Mucosa of descending colon (tissue), 3 donors: ENCODE results near the gene GLIPR1L2. TPM values are rescaled to one million over a fixed set of nuclear protein-coding genes. Genes with fewer than 3 reads are reported as not detected.
A peak's percentile ranks its signal among the peaks of the same experiment; 100 is the strongest.
"Not testable (repeated sequence)": the region's sequence is repeated elsewhere in the genome, so short reads cannot be mapped to it uniquely, and the experiment has no call there.

Experiments
- ATAC-seq: fragments of 200-7000 bp; cut with Tn5 transposase; one replicate; pipeline ENCODE4 v1.9.1; 2020; ENCODE audit warnings: mild to moderate bottlenecking, moderate library complexity
- DNase-seq, 3 donors: peaks; one replicate each; pipeline ENCODE4 v3.0.0-alpha.2; 2020
- H3K36me3 ChIP-seq: fragments of 200-600 bp; one replicate; pipeline ENCODE4 v1.8.0; 2021; ENCODE audit warnings: low read depth, mild to moderate bottlenecking
- H3K4me1 ChIP-seq: fragments of 200-600 bp; one replicate; pipeline ENCODE4 v1.8.0; 2021; ENCODE audit warnings: low read depth, mild to moderate bottlenecking
- H3K4me3 ChIP-seq: fragments of 200-600 bp; one replicate; pipeline ENCODE4 v1.8.0; 2021; ENCODE audit warnings: mild to moderate bottlenecking
- H3K9me3 ChIP-seq: fragments of 200-600 bp; one replicate; pipeline ENCODE4 v1.8.0; 2021; ENCODE audit warnings: mild to moderate bottlenecking
- intact Hi-C, 2 donors: fragments of 100-400 bp; cut with DNase I in 1 of 2; cut with micrococcal nuclease in 1 of 2; formaldehyde crosslinking; loops; one replicate each; pipeline versions ENCODE4 v1.11.0 to v1.11.1; 2022; cut with DNase I, micrococcal nuclease
- total RNA-seq, 3 donors: library from RNA; stranded (reverse); fragmentation: NEBNext Ultra II Directional in 2 of 3; extraction: Animal tissue kit (Norgen Biotek cat#: 25700) in 2 of 3; gene quantifications; one replicate each; pipeline versions ENCODE4 v1.2.1 to v1.2.4, GENCODE V29; 2021 to 2023
- TF ChIP-seq, protein P1 (sequence below): fragments of 200-600 bp; IDR thresholded peaks from one replicate; pipeline ENCODE4 v1.8.0; 2022; ENCODE audit warnings: antibody characterized with exemption, mild to moderate bottlenecking
- donor health status: DM: no; HTN: no; CAD: no; lungs with moderate emphysema.
- donor health status: DM: no; HTN: no; CAD: no.
- donor health status: DM: no; HTN: yes; CAD: no.

Gene GLIPR1L2
- total RNA-seq, 3 donors from 2014 or later: 0.52 to 0.98 TPM; not detected in 1

DNA sequence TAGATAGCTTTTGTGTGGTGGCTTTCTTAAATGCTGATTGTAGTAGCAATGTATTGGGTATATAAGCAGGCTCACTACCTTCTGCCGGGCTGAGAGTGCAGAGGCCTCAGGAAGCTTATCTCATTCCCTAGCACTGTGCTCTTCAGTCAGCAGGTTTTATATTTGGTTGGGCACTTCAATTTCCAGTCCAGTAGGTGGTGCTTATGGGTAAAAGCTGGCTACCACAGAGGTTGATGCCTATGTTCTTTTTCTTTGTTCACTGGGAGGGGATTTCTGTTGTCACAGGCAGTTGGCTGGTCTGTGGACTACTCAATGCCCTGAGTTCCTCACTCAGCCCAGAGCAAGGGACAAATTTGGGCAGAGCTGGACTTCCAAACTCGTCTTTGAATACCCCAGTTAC is 46.7 kb downstream of the GLIPR1L2 start:
- TF ChIP-seq, protein P1, sequence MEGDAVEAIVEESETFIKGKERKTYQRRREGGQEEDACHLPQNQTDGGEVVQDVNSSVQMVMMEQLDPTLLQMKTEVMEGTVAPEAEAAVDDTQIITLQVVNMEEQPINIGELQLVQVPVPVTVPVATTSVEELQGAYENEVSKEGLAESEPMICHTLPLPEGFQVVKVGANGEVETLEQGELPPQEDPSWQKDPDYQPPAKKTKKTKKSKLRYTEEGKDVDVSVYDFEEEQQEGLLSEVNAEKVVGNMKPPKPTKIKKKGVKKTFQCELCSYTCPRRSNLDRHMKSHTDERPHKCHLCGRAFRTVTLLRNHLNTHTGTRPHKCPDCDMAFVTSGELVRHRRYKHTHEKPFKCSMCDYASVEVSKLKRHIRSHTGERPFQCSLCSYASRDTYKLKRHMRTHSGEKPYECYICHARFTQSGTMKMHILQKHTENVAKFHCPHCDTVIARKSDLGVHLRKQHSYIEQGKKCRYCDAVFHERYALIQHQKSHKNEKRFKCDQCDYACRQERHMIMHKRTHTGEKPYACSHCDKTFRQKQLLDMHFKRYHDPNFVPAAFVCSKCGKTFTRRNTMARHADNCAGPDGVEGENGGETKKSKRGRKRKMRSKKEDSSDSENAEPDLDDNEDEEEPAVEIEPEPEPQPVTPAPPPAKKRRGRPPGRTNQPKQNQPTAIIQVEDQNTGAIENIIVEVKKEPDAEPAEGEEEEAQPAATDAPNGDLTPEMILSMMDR: no peak
- ATAC-seq: peak; percentile 58
- DNase-seq: no peak
- Histone ChIP-seq H3K4me3 (no peak overlapping the region), H3K9me3 (peaks cover 2% of the 10 kb centered on the region), H3K36me3 (no peaks in the 10 kb centered on the region), H3K4me1 (no peaks in the 10 kb centered on the region)
- intact Hi-C loops: no loop called here

DNA sequence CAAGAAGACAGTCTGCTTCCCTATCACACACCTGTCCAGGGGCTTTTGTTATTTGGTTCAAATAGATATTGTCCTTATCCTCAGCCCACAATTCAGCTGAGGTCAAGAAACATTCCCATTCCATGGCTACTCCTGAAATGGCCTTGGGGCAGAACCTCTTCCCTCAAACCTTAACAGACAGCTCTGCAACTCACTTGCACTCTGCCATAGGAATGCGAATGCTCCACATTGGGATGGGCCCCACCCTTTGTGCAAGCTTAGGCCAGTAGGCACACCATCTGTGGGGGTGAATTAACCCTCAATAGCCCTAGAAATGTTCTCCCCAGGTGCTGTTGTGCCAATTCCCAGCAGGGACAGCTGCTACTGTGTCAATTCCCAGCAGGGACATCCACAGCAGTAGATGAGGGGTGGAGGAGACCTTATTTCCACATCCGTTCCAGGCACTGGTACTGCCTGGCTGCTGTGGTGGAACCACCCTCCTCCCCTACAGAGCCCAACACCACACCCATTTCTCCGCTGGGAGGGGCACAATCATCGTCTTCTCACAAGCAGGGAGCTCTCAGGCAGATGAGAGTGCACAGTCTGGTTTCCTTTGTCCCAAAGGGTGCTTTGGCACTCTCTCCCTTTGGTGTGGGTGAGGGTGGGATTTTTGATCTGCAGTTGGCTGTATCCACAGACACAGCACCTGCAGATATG is 47.3 kb downstream of the GLIPR1L2 start:
- TF ChIP-seq, protein P1: no peak
- peak; percentile 48 for ATAC-seq

DNA sequence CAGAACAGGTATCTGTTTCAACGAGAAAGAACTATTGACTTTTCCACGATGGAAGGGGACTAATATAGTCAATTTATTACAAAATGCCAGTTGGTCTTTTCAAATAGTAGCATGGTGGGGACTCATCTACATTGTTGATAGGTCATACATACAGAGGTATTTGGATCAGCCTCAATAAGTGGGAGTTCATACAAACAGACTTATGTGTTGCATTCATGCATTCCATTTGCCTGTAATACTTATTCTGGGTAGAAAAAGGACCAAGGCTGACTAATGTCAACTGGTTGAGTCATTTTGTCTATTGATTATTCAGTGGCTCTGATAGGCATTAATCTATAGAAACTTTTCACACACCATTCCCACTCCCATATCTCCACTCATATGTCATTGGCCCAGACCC is 48.2 kb downstream of the GLIPR1L2 start:
- DNase-seq (no peak), ATAC-seq (no peak)
- peaks cover 2% of the 10 kb centered on the region for H3K9me3 ChIP-seq
- H3K4me1 ChIP-seq: peaks cover 5% of the 10 kb centered on the region
- H3K36me3 ChIP-seq: no peaks in the 10 kb centered on the region
- TF ChIP-seq, protein P1: no peak
- intact Hi-C loops: no loop called here
- H3K4me3 ChIP-seq: no peak overlapping the region

More for the DNA sequence above, 47.3 kb downstream of the GLIPR1L2 start:
- peaks cover 2% of the 10 kb centered on the region for H3K9me3 ChIP-seq
- H3K36me3 ChIP-seq: no peaks in the 10 kb centered on the region
- intact Hi-C loops: no loop called here
- no peak overlapping the region for H3K4me3 ChIP-seq
- H3K4me1 ChIP-seq: peaks cover under 1% of the 10 kb centered on the region
- DNase-seq: no peak

DNA sequence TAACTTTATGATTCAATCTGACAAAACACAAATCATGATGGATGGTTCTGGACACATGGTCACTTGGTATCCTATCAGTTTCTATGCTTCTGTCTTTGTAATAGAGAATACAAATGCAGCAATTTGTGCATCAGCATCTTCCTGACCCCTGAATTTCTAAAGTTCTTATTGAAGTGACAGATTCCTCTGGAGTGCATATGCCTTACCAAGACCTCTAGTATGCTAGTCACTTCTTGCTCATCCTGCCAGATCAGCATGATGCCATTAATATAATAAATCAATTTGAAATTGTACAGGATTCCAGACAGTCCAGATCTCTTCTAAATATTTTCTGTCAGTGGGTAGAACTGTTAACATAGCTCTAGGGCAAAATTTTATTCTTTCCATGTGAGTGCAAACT is 49.0 kb downstream of the GLIPR1L2 start:
- ATAC-seq (no peak), DNase-seq (no peak)
- Histone ChIP-seq H3K4me3 (no peak overlapping the region), H3K36me3 (no peaks in the 10 kb centered on the region), H3K4me1 (peaks cover 5% of the 10 kb centered on the region), H3K9me3 (peaks cover 2% of the 10 kb centered on the region)
- intact Hi-C loops: no loop called here
- TF ChIP-seq, protein P1: no peak

DNA sequence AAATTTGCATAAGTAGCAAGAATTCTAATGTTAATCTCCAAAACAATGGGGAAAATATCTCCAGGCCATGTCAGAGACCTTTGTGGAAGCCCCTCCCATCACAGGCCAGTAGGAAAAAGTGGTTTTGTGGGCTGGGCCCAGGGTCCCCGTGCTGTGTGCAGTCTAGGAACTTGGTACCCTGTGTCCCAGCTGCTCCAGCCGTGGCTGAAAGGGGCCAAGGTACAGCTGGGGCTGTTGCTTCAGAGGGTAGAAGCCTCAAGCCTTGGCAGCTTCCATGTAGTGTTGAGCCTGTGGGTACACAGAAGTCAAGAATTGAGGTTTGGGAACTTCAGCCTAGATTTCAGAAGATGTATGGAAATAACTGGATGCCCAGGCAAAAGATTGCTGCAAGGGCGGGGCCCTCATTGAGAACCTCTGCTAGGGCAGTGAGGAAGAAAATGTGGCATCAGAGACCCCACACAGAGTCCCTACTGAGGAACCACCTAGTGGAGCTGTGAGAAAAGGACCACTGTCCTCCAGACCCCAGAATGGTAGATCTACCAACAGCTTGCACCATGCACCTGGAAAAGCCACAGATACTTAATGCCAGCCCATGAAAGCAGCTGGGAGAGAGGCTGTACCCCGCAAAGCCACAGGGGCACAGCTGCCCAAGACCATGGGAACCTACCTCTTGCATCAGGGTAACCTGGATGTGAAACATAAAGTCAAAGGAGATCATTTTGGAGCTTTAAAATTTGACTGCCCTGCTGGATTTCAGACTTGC is 51.0 kb downstream of the GLIPR1L2 start:
- H3K4me1 ChIP-seq, H3K9me3 ChIP-seq, DNase-seq, H3K4me3 ChIP-seq, ATAC-seq, intact Hi-C loops, H3K36me3 ChIP-seq: not testable (repeated sequence)

DNA sequence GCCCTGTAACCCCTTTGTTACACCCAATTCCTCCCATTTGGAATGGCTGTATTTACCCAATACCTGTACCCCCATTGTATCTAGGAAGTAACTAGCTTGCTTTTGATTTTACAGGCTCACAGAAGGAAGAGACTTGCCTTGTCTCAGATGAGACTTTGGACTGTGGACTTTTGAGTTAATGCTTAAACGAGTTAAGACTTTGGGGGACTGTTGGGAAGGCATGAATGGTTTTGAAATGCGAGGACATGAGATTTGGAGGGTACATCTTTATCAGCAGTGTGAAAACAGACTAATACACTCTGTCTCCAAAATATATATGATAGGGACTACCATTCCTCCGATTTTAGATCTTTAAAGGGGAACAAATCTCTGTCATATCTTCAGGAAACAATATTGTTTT is 51.6 kb downstream of the GLIPR1L2 start:
- ATAC-seq, intact Hi-C loops, H3K9me3 ChIP-seq, H3K4me3 ChIP-seq, DNase-seq, H3K36me3 ChIP-seq, H3K4me1 ChIP-seq: not testable (repeated sequence)
